Vagina (tissue), 2 donors: ENCODE measurements around the gene GAB2. TPM values are rescaled to one million over a fixed set of nuclear protein-coding genes. Genes with fewer than 3 reads are reported as not detected.

Source experiments
- DNase-seq, 2 donors: peaks; one replicate each; pipeline ENCODE4 v3.0.0-alpha.2; 2017; ENCODE audit errors: extremely low spot score in 2 of 2
- H3K27ac ChIP-seq: fragments of 200-600 bp; sonication (generic); one replicate; pipeline ENCODE4 v1.5.1; 2019
- H3K27me3 ChIP-seq: fragments of 200-600 bp; sonication (generic); one replicate; pipeline ENCODE4 v1.5.1; 2019
- H3K36me3 ChIP-seq, 2 donors: fragments of 200-600 bp; sonication (generic); one replicate each; pipeline ENCODE4 v1.5.1; 2017 to 2019
- H3K4me1 ChIP-seq: fragments of 200-600 bp; sonication (generic); one replicate; pipeline ENCODE4 v1.5.1; 2019
- H3K4me3 ChIP-seq, 2 donors: fragments of 200-600 bp; sonication (generic); 1 replicate in 1 of 2; 2 replicates in 1 of 2; pipeline ENCODE4 v1.5.1; 2016 to 2019
- H3K9me3 ChIP-seq: fragments of 200-600 bp; sonication (generic); one replicate; pipeline ENCODE4 v1.5.1; 2019
- CTCF ChIP-seq, 3 experiments: fragments of 450-650 bp in 2 of 3; fragments of 200-600 bp in 1 of 3; sonication (generic) in 1 of 3; IDR thresholded peaks; one replicate each; pipeline ENCODE4 v1.5.1; 2017 to 2019; ENCODE audit warnings: antibody characterized with exemption in 3 of 3, mild to moderate bottlenecking in 2 of 3, moderate library complexity in 2 of 3
- POLR2A ChIP-seq, 2 donors: fragments of 450-650 bp; IDR thresholded peaks; one replicate each; pipeline ENCODE4 v1.6.1; 2017; ENCODE audit warnings: antibody characterized with exemption in 2 of 2, mild to moderate bottlenecking in 2 of 2, moderate library complexity in 2 of 2
- POLR2AphosphoS5 ChIP-seq, 2 donors: sonication (generic); formaldehyde crosslinking; IDR thresholded peaks; one replicate each; pipeline ENCODE4 v1.9.0; 2017; ENCODE audit warnings: antibody characterized with exemption in 2 of 2, mild to moderate bottlenecking in 2 of 2, low read depth in 1 of 2; ENCODE audit not compliant: insufficient read depth in 1 of 2
- intact Hi-C: fragments of 100-400 bp; cut with DNase I; formaldehyde crosslinking; loops from one replicate; pipeline ENCODE4 v1.15.1; 2023
- total RNA-seq: library from RNA; depleted of rRNA; stranded (reverse); fragments of >200 nt; gene quantifications from one replicate; pipeline ENCODE4 v1.2.3, GENCODE V29; 2016

The GAB2 gene
- total RNA-seq, 1 donor from 2014 or later, result 24.6 TPM

GRCh38 chr11:78398715-78399114 lies 18.9 kb downstream of the GAB2 start:
- H3K4me1 ChIP-seq, result peaks cover 11% of the 10 kb centered on the region
- no peaks in the 10 kb centered on the region for H3K36me3 ChIP-seq
- no peaks in the 10 kb centered on the region for H3K27me3 ChIP-seq
- TF ChIP-seq CTCF (IDR thresholded peaks at IDR 0.05) (no peak), POLR2A (IDR thresholded peaks at IDR 0.05) (no peak), POLR2AphosphoS5 (IDR thresholded peaks at IDR 0.05; ENCODE audit: insufficient read depth in 1 of 2, low read depth in 1 of 2) (no peak)
- no peak overlapping the region for H3K27ac ChIP-seq
- intact Hi-C loops, result no loop called here
- H3K4me3 ChIP-seq, result no peak overlapping the region
- DNase-seq, result no peak
- H3K9me3 ChIP-seq, result no peaks in the 10 kb centered on the region

- Histone ChIP-seq H3K4me3 (no peak overlapping the region), H3K27ac (no peak overlapping the region), H3K36me3 (no peaks in the 10 kb centered on the region), H3K27me3 (no peaks in the 10 kb centered on the region), H3K9me3 (no peaks in the 10 kb centered on the region), H3K4me1 (peaks cover 14% of the 10 kb centered on the region)
- intact Hi-C loops, result no loop called here
- no peak for TF ChIP-seq POLR2AphosphoS5 (IDR thresholded peaks at IDR 0.05; ENCODE audit: insufficient read depth in 1 of 2, low read depth in 1 of 2)
- TF ChIP-seq CTCF (IDR thresholded peaks at IDR 0.05), result no peak
- TF ChIP-seq POLR2A (IDR thresholded peaks at IDR 0.05), result no peak
- no peak for DNase-seq
Measured at GRCh38 chr11:78397398-78397797, 20.2 kb downstream of the GAB2 start.

GRCh38 chr11:78395597-78395996 lies 22.0 kb downstream of the GAB2 start:
- H3K27ac ChIP-seq, result no peak overlapping the region
- TF ChIP-seq CTCF (IDR thresholded peaks at IDR 0.05) (no peak), POLR2AphosphoS5 (IDR thresholded peaks at IDR 0.05; ENCODE audit: insufficient read depth in 1 of 2, low read depth in 1 of 2) (no peak), POLR2A (IDR thresholded peaks at IDR 0.05) (no peak)
- no peaks in the 10 kb centered on the region for H3K27me3 ChIP-seq
- DNase-seq, result no peak
- H3K4me1 ChIP-seq, result peaks cover 14% of the 10 kb centered on the region
- intact Hi-C loops, result no loop called here
- no peak overlapping the region for H3K4me3 ChIP-seq
- no peaks in the 10 kb centered on the region for H3K9me3 ChIP-seq
- no peaks in the 10 kb centered on the region for H3K36me3 ChIP-seq

- Histone ChIP-seq H3K36me3 (no peaks in the 10 kb centered on the region), H3K4me1 (peaks cover 10% of the 10 kb centered on the region), H3K4me3 (no peak overlapping the region), H3K27ac (no peak overlapping the region), H3K9me3 (no peaks in the 10 kb centered on the region), H3K27me3 (no peaks in the 10 kb centered on the region)
- DNase-seq, result no peak
- no peak for TF ChIP-seq CTCF (IDR thresholded peaks at IDR 0.05)
- no peak for TF ChIP-seq POLR2AphosphoS5 (IDR thresholded peaks at IDR 0.05; ENCODE audit: insufficient read depth in 1 of 2, low read depth in 1 of 2)
- no peak for TF ChIP-seq POLR2A (IDR thresholded peaks at IDR 0.05)
- intact Hi-C loops, result no loop called here
Measured at GRCh38 chr11:78392854-78393253, 24.8 kb downstream of the GAB2 start.

GRCh38 chr11:78391424-78391823 lies 26.2 kb downstream of the GAB2 start:
- no peak overlapping the region for H3K4me3 ChIP-seq
- H3K27ac ChIP-seq, result no peak overlapping the region
- no peaks in the 10 kb centered on the region for H3K9me3 ChIP-seq
- DNase-seq, result no peak
- H3K36me3 ChIP-seq, result no peaks in the 10 kb centered on the region
- no peak for TF ChIP-seq CTCF (IDR thresholded peaks at IDR 0.05)
- no peak for TF ChIP-seq POLR2AphosphoS5 (IDR thresholded peaks at IDR 0.05; ENCODE audit: insufficient read depth in 1 of 2, low read depth in 1 of 2)
- TF ChIP-seq POLR2A (IDR thresholded peaks at IDR 0.05), result no peak
- intact Hi-C loops, result no loop called here
- H3K4me1 ChIP-seq, result peaks cover 11% of the 10 kb centered on the region
- H3K27me3 ChIP-seq, result no peaks in the 10 kb centered on the region
